ENCODE data around the gene RGSL1.

DNA sequence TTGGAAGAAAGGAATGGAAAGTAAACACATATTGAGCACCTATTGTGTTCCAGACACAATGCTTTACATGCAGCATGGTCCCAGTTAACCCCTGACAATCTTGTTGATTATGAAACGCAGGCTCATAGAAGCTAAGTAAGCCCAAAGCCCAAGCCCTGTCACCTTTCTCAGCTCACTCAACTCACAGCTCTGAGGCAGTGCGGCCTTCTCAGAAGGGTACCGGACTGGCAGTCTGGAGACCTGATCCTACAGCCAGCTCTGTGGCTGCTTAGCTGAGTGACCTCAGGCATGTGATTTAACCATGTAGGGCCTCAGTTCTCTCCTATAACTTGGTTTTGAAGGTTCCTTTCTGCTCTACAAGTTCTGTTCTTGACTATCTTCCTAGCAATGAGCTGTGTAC is 139.6 kb downstream of the RGSL1 start:
- TF ChIP-seq, protein P1, sequence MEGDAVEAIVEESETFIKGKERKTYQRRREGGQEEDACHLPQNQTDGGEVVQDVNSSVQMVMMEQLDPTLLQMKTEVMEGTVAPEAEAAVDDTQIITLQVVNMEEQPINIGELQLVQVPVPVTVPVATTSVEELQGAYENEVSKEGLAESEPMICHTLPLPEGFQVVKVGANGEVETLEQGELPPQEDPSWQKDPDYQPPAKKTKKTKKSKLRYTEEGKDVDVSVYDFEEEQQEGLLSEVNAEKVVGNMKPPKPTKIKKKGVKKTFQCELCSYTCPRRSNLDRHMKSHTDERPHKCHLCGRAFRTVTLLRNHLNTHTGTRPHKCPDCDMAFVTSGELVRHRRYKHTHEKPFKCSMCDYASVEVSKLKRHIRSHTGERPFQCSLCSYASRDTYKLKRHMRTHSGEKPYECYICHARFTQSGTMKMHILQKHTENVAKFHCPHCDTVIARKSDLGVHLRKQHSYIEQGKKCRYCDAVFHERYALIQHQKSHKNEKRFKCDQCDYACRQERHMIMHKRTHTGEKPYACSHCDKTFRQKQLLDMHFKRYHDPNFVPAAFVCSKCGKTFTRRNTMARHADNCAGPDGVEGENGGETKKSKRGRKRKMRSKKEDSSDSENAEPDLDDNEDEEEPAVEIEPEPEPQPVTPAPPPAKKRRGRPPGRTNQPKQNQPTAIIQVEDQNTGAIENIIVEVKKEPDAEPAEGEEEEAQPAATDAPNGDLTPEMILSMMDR (IDR thresholded peaks at IDR 0.05; ENCODE audit: poor library complexity, severe bottlenecking): no peak
- TF ChIP-seq, protein P2, sequence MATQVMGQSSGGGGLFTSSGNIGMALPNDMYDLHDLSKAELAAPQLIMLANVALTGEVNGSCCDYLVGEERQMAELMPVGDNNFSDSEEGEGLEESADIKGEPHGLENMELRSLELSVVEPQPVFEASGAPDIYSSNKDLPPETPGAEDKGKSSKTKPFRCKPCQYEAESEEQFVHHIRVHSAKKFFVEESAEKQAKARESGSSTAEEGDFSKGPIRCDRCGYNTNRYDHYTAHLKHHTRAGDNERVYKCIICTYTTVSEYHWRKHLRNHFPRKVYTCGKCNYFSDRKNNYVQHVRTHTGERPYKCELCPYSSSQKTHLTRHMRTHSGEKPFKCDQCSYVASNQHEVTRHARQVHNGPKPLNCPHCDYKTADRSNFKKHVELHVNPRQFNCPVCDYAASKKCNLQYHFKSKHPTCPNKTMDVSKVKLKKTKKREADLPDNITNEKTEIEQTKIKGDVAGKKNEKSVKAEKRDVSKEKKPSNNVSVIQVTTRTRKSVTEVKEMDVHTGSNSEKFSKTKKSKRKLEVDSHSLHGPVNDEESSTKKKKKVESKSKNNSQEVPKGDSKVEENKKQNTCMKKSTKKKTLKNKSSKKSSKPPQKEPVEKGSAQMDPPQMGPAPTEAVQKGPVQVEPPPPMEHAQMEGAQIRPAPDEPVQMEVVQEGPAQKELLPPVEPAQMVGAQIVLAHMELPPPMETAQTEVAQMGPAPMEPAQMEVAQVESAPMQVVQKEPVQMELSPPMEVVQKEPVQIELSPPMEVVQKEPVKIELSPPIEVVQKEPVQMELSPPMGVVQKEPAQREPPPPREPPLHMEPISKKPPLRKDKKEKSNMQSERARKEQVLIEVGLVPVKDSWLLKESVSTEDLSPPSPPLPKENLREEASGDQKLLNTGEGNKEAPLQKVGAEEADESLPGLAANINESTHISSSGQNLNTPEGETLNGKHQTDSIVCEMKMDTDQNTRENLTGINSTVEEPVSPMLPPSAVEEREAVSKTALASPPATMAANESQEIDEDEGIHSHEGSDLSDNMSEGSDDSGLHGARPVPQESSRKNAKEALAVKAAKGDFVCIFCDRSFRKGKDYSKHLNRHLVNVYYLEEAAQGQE (IDR thresholded peaks at IDR 0.05; ENCODE audit: borderline replicate concordance): no peak
- TF ChIP-seq EP300 (conservative IDR thresholded peaks at IDR 0.05; ENCODE audit: poor library complexity, severe bottlenecking) (no peak), EZH2 (IDR thresholded peaks at IDR 0.05; ENCODE audit: borderline replicate concordance, insufficient read depth, low read length, poor library complexity, severe bottlenecking) (no peak), TAF1 (IDR thresholded peaks at IDR 0.05; ENCODE audit: low read depth) (no peak), POLR2AphosphoS5 (IDR thresholded peaks at IDR 0.05) (no peak)

Data from neural cell (in vitro differentiated cells).